HG03571 (cell line): ENCODE results near the gene CTDSP2.
A peak's percentile ranks its signal among the peaks of the same experiment; 100 is the strongest.
"Not testable (repeated sequence)": the region's sequence is repeated elsewhere in the genome, so short reads cannot be mapped to it uniquely, and the experiment has no call there.

Source experiments
- ATAC-seq: cut with Tn5 transposase; IDR thresholded peaks from one replicate; pipeline ENCODE4 v1.9.1; 2021; ENCODE audit not compliant: unreplicated experiment

CTDSP2 gene

GRCh38 chr12:57853864-57854556, 7.5 kb upstream of the CTDSP2 start:
- ATAC-seq = no peak

- no peak for ATAC-seq
Observed at GRCh38 chr12:57852620-57853500, 6.3 kb upstream of the CTDSP2 start.

- no peak for ATAC-seq
Observed at GRCh38 chr12:57852200-57852599, 5.7 kb upstream of the CTDSP2 start.

GRCh38 chr12:57851552-57851951, 5.0 kb upstream of the CTDSP2 start:
- no peak for ATAC-seq

- ATAC-seq = no peak
Observed at GRCh38 chr12:57850854-57851430, 4.4 kb upstream of the CTDSP2 start.

GRCh38 chr12:57849447-57849846, 2.9 kb upstream of the CTDSP2 start:
- not testable (repeated sequence) for ATAC-seq

GRCh38 chr12:57849035-57849434, 2.5 kb upstream of the CTDSP2 start:
- ATAC-seq = no peak

GRCh38 chr12:57848208-57848607, 1.7 kb upstream of the CTDSP2 start:
- ATAC-seq = no peak

- ATAC-seq = peak; percentile 3
Observed at GRCh38 chr12:57846285-57846576, 298 bp downstream of the CTDSP2 start.

- peak; percentile 25 for ATAC-seq
Observed at GRCh38 chr12:57845478-57846284, 848 bp downstream of the CTDSP2 start.

GRCh38 chr12:57844709-57845477, 1.6 kb downstream of the CTDSP2 start:
- ATAC-seq = peak; percentile 19

GRCh38 chr12:57842342-57843294, 3.9 kb downstream of the CTDSP2 start:
- no peak for ATAC-seq

- no peak for ATAC-seq
Observed at GRCh38 chr12:57841445-57841844, 5.1 kb downstream of the CTDSP2 start.

- no peak for ATAC-seq
Observed at GRCh38 chr12:57840726-57841125, 5.8 kb downstream of the CTDSP2 start.

GRCh38 chr12:57839996-57840395, 6.5 kb downstream of the CTDSP2 start:
- ATAC-seq = no peak

- no peak for ATAC-seq
Observed at GRCh38 chr12:57838594-57839302, 7.8 kb downstream of the CTDSP2 start.

GRCh38 chr12:57837864-57838562, 8.5 kb downstream of the CTDSP2 start:
- ATAC-seq = no peak
